ENCODE measurements around the gene PDE6G. TPM values are rescaled to one million over a fixed set of nuclear protein-coding genes. Genes with fewer than 3 reads are reported as not detected.

Gene PDE6G
- total RNA-seq, 1 donor from 2014 or later, result not detected

DNA sequence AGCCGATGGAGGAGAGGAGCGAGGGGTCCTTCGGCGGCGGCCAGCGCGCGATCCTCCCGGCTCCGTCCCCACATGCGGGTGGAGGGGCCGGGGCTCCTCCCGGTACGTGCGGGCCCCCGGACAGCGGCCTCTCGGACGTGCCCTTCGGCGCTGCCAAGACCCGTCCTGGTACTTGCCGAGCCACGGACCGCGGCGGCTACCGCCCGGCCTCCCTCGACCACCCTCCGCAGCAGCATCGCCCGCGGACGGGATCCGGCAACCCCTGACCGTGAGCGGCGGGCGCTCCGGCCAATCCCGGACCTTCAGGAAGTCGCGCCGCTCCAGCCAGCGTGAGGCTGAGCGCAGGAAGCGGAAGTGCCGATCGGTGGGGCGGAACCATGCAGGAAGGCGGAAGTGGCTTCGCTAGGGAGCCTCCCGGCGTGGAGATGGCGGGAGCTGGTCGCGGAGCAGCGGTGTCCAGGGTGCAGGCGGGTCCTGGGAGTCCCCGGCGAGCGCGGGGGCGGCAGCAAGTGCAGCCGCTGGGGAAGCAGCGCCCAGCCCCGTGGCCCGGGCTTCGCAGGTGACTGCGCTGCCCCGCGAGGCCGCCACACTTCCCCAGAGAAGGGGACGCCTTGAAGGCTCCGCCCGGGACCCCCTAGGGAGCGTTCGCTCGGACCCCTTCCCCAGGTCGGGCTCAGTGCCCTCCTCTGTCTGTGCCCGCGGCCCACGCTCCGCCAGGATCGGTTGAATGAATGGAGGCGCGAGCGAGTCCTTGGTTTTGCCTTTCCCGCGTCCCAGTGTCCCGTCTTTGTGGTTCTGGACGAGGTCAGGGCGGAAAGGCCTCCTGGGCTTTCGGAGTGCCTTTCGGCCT, 10.2 kb upstream of the PDE6G start, which contains the start of the genes CCDC137 and OXLD1:
TSS of gene CCDC137 (plus strand) at position 396 of the 850 bp plus-strand sequence. CDS start at position 426, 30 bp downstream.
TSS of gene OXLD1 (minus strand) at position 264 of the 850 bp plus-strand sequence. CDS start at position 236, 28 bp downstream.
- peak within 1 kb of the TSS; percentile 80 for H3K27ac ChIP-seq
- H3K9me3 ChIP-seq, result no peaks in the 10 kb centered on the region
- peak within 1 kb of the TSS; percentile 99 for H3K4me3 ChIP-seq
- H3K27me3 ChIP-seq, result no peaks in the 10 kb centered on the region
- peaks cover 29% of the 10 kb centered on the region for H3K4me1 ChIP-seq
- DNase-seq (ENCODE audit: extremely low spot score in 2 of 2), result peak in 1 of 2 donors; percentile 92
- H3K36me3 ChIP-seq, result peaks cover 0 to 27% of the 10 kb centered on the region in 2 donors
- intact Hi-C loops (cut with DNase I), result no loop called here
- TF ChIP-seq CTCF (IDR thresholded peaks at IDR 0.05) (no peak), POLR2A (IDR thresholded peaks at IDR 0.05) (peak in 1 of 2 donors; percentile 69), POLR2AphosphoS5 (IDR thresholded peaks at IDR 0.05; ENCODE audit: insufficient read depth in 1 of 2, low read depth in 1 of 2) (peak; percentile 92 to 93)

DNA sequence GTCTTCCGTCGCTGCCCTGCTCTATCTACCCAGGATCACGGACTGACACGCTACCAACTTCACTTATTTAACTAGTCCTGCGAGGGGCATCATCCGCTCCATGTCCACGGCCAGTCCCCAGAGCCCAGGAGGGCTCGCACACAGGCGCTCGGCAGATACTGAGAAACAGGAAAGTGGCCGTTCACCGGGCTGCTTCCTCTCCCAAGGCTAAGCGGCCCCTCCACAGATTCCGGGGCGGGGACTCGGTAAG, 9.7 kb upstream of the PDE6G start:
- H3K27me3 ChIP-seq, result no peaks in the 10 kb centered on the region
- peak overlapping the region; percentile 80 for H3K27ac ChIP-seq
- peaks cover 29% of the 10 kb centered on the region for H3K4me1 ChIP-seq

GRCh38 chr17:81665205-81666091, 9.1 kb upstream of the PDE6G start:
- H3K27me3 ChIP-seq, result no peaks in the 10 kb centered on the region
- H3K36me3 ChIP-seq, result peaks cover 0 to 16% of the 10 kb centered on the region in 2 donors
- DNase-seq (ENCODE audit: extremely low spot score in 2 of 2), result no peak
- intact Hi-C loops (cut with DNase I), result no loop called here
- peak overlapping the region; percentile 80 for H3K27ac ChIP-seq
- no peaks in the 10 kb centered on the region for H3K9me3 ChIP-seq
- H3K4me1 ChIP-seq, result peaks cover 29% of the 10 kb centered on the region
- TF ChIP-seq POLR2AphosphoS5 (IDR thresholded peaks at IDR 0.05; ENCODE audit: insufficient read depth in 1 of 2, low read depth in 1 of 2) (no peak), CTCF (IDR thresholded peaks at IDR 0.05) (no peak), POLR2A (IDR thresholded peaks at IDR 0.05) (no peak)
- peak overlapping the region; percentile 99 for H3K4me3 ChIP-seq

More for the DNA sequence above, 9.7 kb upstream of the PDE6G start:
- peaks cover 0 to 22% of the 10 kb centered on the region in 2 donors for H3K36me3 ChIP-seq
- DNase-seq (ENCODE audit: extremely low spot score in 2 of 2), result no peak
- H3K9me3 ChIP-seq, result no peaks in the 10 kb centered on the region
- H3K4me3 ChIP-seq, result peak overlapping the region; percentile 99
- TF ChIP-seq CTCF (IDR thresholded peaks at IDR 0.05), result no peak
- TF ChIP-seq POLR2A (IDR thresholded peaks at IDR 0.05), result no peak
- no peak for TF ChIP-seq POLR2AphosphoS5 (IDR thresholded peaks at IDR 0.05; ENCODE audit: insufficient read depth in 1 of 2, low read depth in 1 of 2)
- intact Hi-C loops (cut with DNase I), result no loop called here

GRCh38 chr17:81664051-81664470, 7.7 kb upstream of the PDE6G start:
- DNase-seq (ENCODE audit: extremely low spot score in 2 of 2), result no peak
- no peak for TF ChIP-seq CTCF (IDR thresholded peaks at IDR 0.05)
- no peak for TF ChIP-seq POLR2AphosphoS5 (IDR thresholded peaks at IDR 0.05; ENCODE audit: insufficient read depth in 1 of 2, low read depth in 1 of 2)
- TF ChIP-seq POLR2A (IDR thresholded peaks at IDR 0.05), result no peak
- Histone ChIP-seq H3K27me3 (no peaks in the 10 kb centered on the region), H3K4me3 (no peak overlapping the region), H3K36me3 (peaks cover 0 to 2% of the 10 kb centered on the region in 2 donors), H3K27ac (no peak overlapping the region), H3K4me1 (peaks cover 29% of the 10 kb centered on the region), H3K9me3 (no peaks in the 10 kb centered on the region)
- intact Hi-C loops (cut with DNase I), result no loop called here
